Measurements from ENCODE around the gene IL19. TPM values are rescaled to one million over a fixed set of nuclear protein-coding genes. Genes with fewer than 3 reads are reported as not detected.
"Not testable (repeated sequence)": the region's sequence is repeated elsewhere in the genome, so short reads cannot be mapped to it uniquely, and the experiment has no call there.

IL19 gene
- total and polyA plus RNA-seq, 4 donors = not detected

GRCh38 chr1:206851341-206852010 lies 80.9 kb downstream of the IL19 start:
- H3K36me3 ChIP-seq (ENCODE audit: control insufficient read depth in 4 of 4, insufficient read depth in 3 of 4, low read depth in 1 of 4, low read length in 3 of 4) = no peaks in the 10 kb centered on the region
- WGBS = 72% methylated on average over 5 of the region's 5 CpGs
- H3K9me3 ChIP-seq (ENCODE audit: control insufficient read depth in 4 of 4, low read length in 3 of 4) = no peaks in the 10 kb centered on the region
- H3K4me3 ChIP-seq (ENCODE audit: low read depth in 1 of 3, low read length in 3 of 3) = no peak overlapping the region
- no peaks in the 10 kb centered on the region for H3K4me1 ChIP-seq (ENCODE audit: control insufficient read depth in 4 of 4, insufficient read depth in 4 of 4, low read length in 3 of 4)
- H3K27me3 ChIP-seq (ENCODE audit: control insufficient read depth in 4 of 4, insufficient read depth in 4 of 4, low read length in 3 of 4) = no peaks in the 10 kb centered on the region
- no peak overlapping the region for H3K27ac ChIP-seq (ENCODE audit: low read depth in 1 of 2, low read length in 2 of 2)
- H3K9ac ChIP-seq (ENCODE audit: low read depth in 1 of 2, low read length in 2 of 2) = no peak overlapping the region
- DNase-seq (ENCODE audit: low spot score) = no peak
- TF ChIP-seq EGR1 (IDR thresholded peaks at IDR 0.05; ENCODE audit: low read depth in 2 of 2) (no peak), RAD21 (IDR thresholded peaks at IDR 0.05) (no peak), JUND (IDR thresholded peaks at IDR 0.05) (no peak), MAX (IDR thresholded peaks at IDR 0.05) (no peak), RXRA (IDR thresholded peaks at IDR 0.05) (no peak), SP1 (IDR thresholded peaks at IDR 0.05) (no peak), GABPA (IDR thresholded peaks at IDR 0.05 in 1 of 2, conservative IDR thresholded peaks at IDR 0.05 in 1 of 2) (no peak), HNF4G (IDR thresholded peaks at IDR 0.05) (no peak), HNF4A (conservative IDR thresholded peaks at IDR 0.05) (no peak), FOXA2 (IDR thresholded peaks at IDR 0.05) (no peak), ZBTB33 (IDR thresholded peaks at IDR 0.05) (no peak)

GRCh38 chr1:206852662-206853061 lies 82.1 kb downstream of the IL19 start:
- 93% methylated on average over 2 of the region's 2 CpGs for WGBS
- not testable (repeated sequence) for H3K36me3 ChIP-seq (ENCODE audit: control insufficient read depth in 4 of 4, insufficient read depth in 3 of 4, low read depth in 1 of 4, low read length in 3 of 4); DNase-seq (ENCODE audit: low spot score); H3K27ac ChIP-seq (ENCODE audit: low read depth in 1 of 2, low read length in 2 of 2); H3K9ac ChIP-seq (ENCODE audit: low read depth in 1 of 2, low read length in 2 of 2); H3K4me3 ChIP-seq (ENCODE audit: low read depth in 1 of 3, low read length in 3 of 3); H3K4me1 ChIP-seq (ENCODE audit: control insufficient read depth in 4 of 4, insufficient read depth in 4 of 4, low read length in 3 of 4); H3K27me3 ChIP-seq (ENCODE audit: control insufficient read depth in 4 of 4, insufficient read depth in 4 of 4, low read length in 3 of 4); H3K9me3 ChIP-seq (ENCODE audit: control insufficient read depth in 4 of 4, low read length in 3 of 4)

- H3K4me1 ChIP-seq (ENCODE audit: control insufficient read depth in 4 of 4, insufficient read depth in 4 of 4, low read length in 3 of 4); H3K9me3 ChIP-seq (ENCODE audit: control insufficient read depth in 4 of 4, low read length in 3 of 4); H3K9ac ChIP-seq (ENCODE audit: low read depth in 1 of 2, low read length in 2 of 2); H3K27ac ChIP-seq (ENCODE audit: low read depth in 1 of 2, low read length in 2 of 2); H3K36me3 ChIP-seq (ENCODE audit: control insufficient read depth in 4 of 4, insufficient read depth in 3 of 4, low read depth in 1 of 4, low read length in 3 of 4); H3K27me3 ChIP-seq (ENCODE audit: control insufficient read depth in 4 of 4, insufficient read depth in 4 of 4, low read length in 3 of 4); DNase-seq (ENCODE audit: low spot score); H3K4me3 ChIP-seq (ENCODE audit: low read depth in 1 of 3, low read length in 3 of 3): not testable (repeated sequence)
Measured at GRCh38 chr1:206853696-206854095, 83.1 kb downstream of the IL19 start.

- no peak overlapping the region for H3K27ac ChIP-seq (ENCODE audit: low read depth in 1 of 2, low read length in 2 of 2)
- DNase-seq (ENCODE audit: low spot score) = no peak
- no peaks in the 10 kb centered on the region for H3K36me3 ChIP-seq (ENCODE audit: control insufficient read depth in 4 of 4, insufficient read depth in 3 of 4, low read depth in 1 of 4, low read length in 3 of 4)
- peaks cover 0 to 2% (median 0%) of the 10 kb centered on the region in 4 donors for H3K4me1 ChIP-seq (ENCODE audit: control insufficient read depth in 4 of 4, insufficient read depth in 4 of 4, low read length in 3 of 4)
- H3K27me3 ChIP-seq (ENCODE audit: control insufficient read depth in 4 of 4, insufficient read depth in 4 of 4, low read length in 3 of 4) = no peaks in the 10 kb centered on the region
- H3K9me3 ChIP-seq (ENCODE audit: control insufficient read depth in 4 of 4, low read length in 3 of 4) = no peaks in the 10 kb centered on the region
- H3K4me3 ChIP-seq (ENCODE audit: low read depth in 1 of 3, low read length in 3 of 3) = no peak overlapping the region
- H3K9ac ChIP-seq (ENCODE audit: low read depth in 1 of 2, low read length in 2 of 2) = no peak overlapping the region
- TF ChIP-seq CTCF (IDR thresholded peaks at IDR 0.05; ENCODE audit: low read depth, low read length, missing input control) (no peak), HNF4G (IDR thresholded peaks at IDR 0.05) (no peak), HNF4A (conservative IDR thresholded peaks at IDR 0.05) (no peak), EGR1 (IDR thresholded peaks at IDR 0.05; ENCODE audit: low read depth in 2 of 2) (no peak)
- 83% methylated on average over 3 of the region's 3 CpGs for WGBS
Measured at GRCh38 chr1:206854401-206855129, 84.0 kb downstream of the IL19 start.

Measured in liver (tissue), 9 donors.